ENCODE results near the gene CHN2.

CHN2 gene

GRCh38 chr7:29377718-29378117 is 183.1 kb downstream of the CHN2 start:
- no peak for DNase-seq (ENCODE audit: low read depth, low spot score)
- H3K27ac ChIP-seq, result no peak overlapping the region

GRCh38 chr7:29379551-29379950 is 185.0 kb downstream of the CHN2 start:
- H3K27ac ChIP-seq, result no peak overlapping the region
- DNase-seq (ENCODE audit: low read depth, low spot score), result no peak

GRCh38 chr7:29381206-29382094 is 186.9 kb downstream of the CHN2 start:
- H3K27ac ChIP-seq, result no peak overlapping the region
- no peak for DNase-seq (ENCODE audit: low read depth, low spot score)

GRCh38 chr7:29384277-29384676 is 189.7 kb downstream of the CHN2 start:
- no peak for DNase-seq (ENCODE audit: low read depth, low spot score)
- H3K27ac ChIP-seq, result no peak overlapping the region

- no peak for DNase-seq (ENCODE audit: low read depth, low spot score)
- H3K27ac ChIP-seq, result no peak overlapping the region
Observed at GRCh38 chr7:29385214-29385814, 190.7 kb downstream of the CHN2 start.

- H3K27ac ChIP-seq, result no peak overlapping the region
- DNase-seq (ENCODE audit: low read depth, low spot score), result no peak
Observed at GRCh38 chr7:29386196-29386765, 191.7 kb downstream of the CHN2 start.

GRCh38 chr7:29391262-29391661 is 196.7 kb downstream of the CHN2 start:
- no peak for DNase-seq (ENCODE audit: low read depth, low spot score)
- no peak overlapping the region for H3K27ac ChIP-seq

GRCh38 chr7:29394321-29394720 is 199.7 kb downstream of the CHN2 start:
- no peak overlapping the region for H3K27ac ChIP-seq
- no peak for DNase-seq (ENCODE audit: low read depth, low spot score)

- no peak overlapping the region for H3K27ac ChIP-seq
- no peak for DNase-seq (ENCODE audit: low read depth, low spot score)
Observed at GRCh38 chr7:29396563-29396962, 202.0 kb downstream of the CHN2 start.

- no peak overlapping the region for H3K27ac ChIP-seq
- no peak for DNase-seq (ENCODE audit: low read depth, low spot score)
Observed at GRCh38 chr7:29397398-29397797, 202.8 kb downstream of the CHN2 start.

- no peak overlapping the region for H3K27ac ChIP-seq
- no peak for DNase-seq (ENCODE audit: low read depth, low spot score)
Observed at GRCh38 chr7:29398011-29398410, 203.4 kb downstream of the CHN2 start.

GRCh38 chr7:29400437-29400836 is 205.9 kb downstream of the CHN2 start:
- DNase-seq (ENCODE audit: low read depth, low spot score), result no peak
- no peak overlapping the region for H3K27ac ChIP-seq

GRCh38 chr7:29401769-29402168 is 207.2 kb downstream of the CHN2 start:
- H3K27ac ChIP-seq, result no peak overlapping the region

GRCh38 chr7:29405891-29406290 is 211.3 kb downstream of the CHN2 start:
- no peak overlapping the region for H3K27ac ChIP-seq
- DNase-seq (ENCODE audit: low read depth, low spot score), result no peak

More at GRCh38 chr7:29401769-29402168, 207.2 kb downstream of the CHN2 start:
- no peak for DNase-seq (ENCODE audit: low read depth, low spot score)

- DNase-seq (ENCODE audit: low read depth, low spot score), result no peak
- H3K27ac ChIP-seq, result no peak overlapping the region
Observed at GRCh38 chr7:29406366-29406765, 211.8 kb downstream of the CHN2 start.

GRCh38 chr7:29408841-29409243 is 214.3 kb downstream of the CHN2 start:
- no peak for DNase-seq (ENCODE audit: low read depth, low spot score)

GRCh38 chr7:29410996-29411395 is 216.4 kb downstream of the CHN2 start:
- no peak overlapping the region for H3K27ac ChIP-seq
- no peak for DNase-seq (ENCODE audit: low read depth, low spot score)

More at GRCh38 chr7:29408841-29409243, 214.3 kb downstream of the CHN2 start:
- no peak overlapping the region for H3K27ac ChIP-seq

- DNase-seq (ENCODE audit: low read depth, low spot score), result no peak
- H3K27ac ChIP-seq, result no peak overlapping the region
Observed at GRCh38 chr7:29412912-29413311, 218.3 kb downstream of the CHN2 start.

GRCh38 chr7:29413626-29414136 is 219.1 kb downstream of the CHN2 start:
- peak overlapping the region; percentile 23 for H3K27ac ChIP-seq
- peak; percentile 80 for DNase-seq (ENCODE audit: low read depth, low spot score)

GRCh38 chr7:29414216-29414615 is 219.6 kb downstream of the CHN2 start:
- H3K27ac ChIP-seq, result no peak overlapping the region

GRCh38 chr7:29415215-29415614 is 220.6 kb downstream of the CHN2 start:
- DNase-seq (ENCODE audit: low read depth, low spot score), result no peak
- H3K27ac ChIP-seq, result no peak overlapping the region

More at GRCh38 chr7:29414216-29414615, 219.6 kb downstream of the CHN2 start:
- DNase-seq (ENCODE audit: low read depth, low spot score), result no peak
